ENCODE measurements around the gene SLC10A1.
"Not testable (repeated sequence)": the region's sequence is repeated elsewhere in the genome, so short reads cannot be mapped to it uniquely, and the experiment has no call there.

Gene SLC10A1

DNA sequence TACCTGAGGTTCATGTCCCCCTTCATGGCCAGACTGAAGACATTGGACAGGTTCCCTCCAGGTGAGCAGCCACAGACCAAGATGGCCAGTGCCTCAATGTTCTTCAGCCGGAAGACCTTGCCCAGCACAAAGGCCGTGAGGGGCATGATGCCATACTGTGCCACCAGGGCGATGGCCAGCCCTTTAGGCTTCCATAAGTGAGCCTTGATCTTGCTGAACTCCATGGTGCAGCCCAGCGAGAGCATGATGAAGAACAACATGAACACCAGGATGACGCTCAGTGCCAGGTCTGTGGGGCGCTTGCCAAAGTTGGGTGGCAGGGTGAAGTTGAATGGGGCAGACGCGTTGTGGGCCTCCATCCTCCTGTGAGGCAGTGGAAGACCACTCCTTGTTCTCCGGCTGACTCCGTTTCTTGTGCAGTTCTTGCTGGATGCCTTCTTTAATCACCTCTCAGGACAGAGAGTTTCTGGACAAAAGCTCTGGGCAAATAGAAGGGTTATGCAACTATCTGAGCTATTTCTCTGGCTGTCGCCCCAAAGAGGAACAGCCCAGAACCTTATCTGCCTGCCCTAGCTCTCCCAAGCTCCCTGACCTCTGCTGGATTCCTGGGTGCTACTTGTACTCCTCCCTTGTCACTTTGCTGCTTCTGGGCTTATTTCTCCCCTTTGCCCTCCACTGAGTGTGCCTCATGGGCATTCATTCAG, at the start of gene SLC10A1:
SLC10A1 (minus strand) TSS at position 445 of the 704 bp plus-strand sequence; CDS start at position 359, 86 bp downstream.
- no peak for DNase-seq (ENCODE audit: low read depth)

DNA sequence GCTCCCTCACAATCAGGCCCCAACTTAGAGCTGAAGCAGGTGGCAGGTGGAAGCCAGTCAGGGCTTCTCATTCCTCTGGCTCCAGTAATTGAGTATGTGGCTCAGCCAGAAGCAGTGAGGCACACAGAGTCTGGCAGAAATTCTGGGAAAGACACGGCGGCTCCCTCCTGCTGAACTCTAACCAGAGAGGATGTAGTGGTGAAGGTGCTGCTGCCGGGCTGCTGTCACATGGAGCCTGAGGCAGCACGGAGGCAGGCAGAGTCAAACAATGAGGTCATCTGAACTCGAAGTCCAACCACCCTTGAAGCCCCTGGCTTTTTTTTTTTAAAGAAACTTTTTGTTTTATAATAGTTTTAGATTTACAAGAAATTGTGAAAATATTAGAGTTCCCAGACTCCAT, 48.7 kb upstream of the SLC10A1 start:
- no peak for DNase-seq (ENCODE audit: low read depth)

DNA sequence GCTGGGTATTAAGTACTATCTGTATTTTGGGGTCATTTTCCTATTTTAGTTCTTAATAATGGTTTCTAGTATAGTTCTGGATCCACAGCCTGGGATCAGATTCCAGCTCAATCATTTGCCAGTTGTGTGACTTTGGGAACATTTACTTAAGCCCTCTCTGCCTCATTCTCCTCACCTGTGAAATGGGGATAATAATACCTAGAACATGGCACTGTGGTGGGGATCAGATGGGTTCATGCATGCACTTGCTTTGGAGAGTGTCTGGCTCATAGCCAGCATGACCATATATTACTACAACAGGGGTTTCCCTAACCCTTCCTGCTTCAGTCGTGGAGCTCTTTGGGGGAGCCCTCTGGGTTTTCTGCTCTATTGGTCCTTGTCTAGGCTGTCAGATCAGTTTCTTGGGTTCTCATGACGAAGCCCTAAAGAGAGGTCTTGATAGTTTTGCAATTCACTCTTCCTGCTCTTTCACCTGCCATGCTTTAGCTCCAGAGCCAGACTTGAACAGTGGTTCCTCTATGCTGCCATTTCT, 48.1 kb upstream of the SLC10A1 start:
- no peak for DNase-seq (ENCODE audit: low read depth)

DNA sequence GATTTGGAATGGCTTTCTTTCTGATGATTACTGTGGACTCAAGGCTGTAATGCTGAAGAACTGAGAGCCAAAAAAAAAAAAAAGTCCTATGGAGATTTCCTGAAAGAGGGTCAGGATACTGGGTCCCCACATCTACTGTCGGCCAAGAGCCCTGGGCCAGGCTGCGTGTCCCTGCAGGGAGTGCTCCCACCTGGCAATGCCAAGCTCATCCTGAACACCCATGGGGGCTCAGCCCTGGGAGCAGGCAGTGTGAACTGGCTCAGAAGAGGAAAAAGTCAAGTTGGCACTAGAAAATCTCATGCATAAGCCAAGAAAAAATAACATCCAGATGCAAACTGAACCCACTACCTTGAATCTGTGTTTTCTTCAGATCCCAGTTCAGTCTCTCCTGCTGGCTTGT, 47.1 kb upstream of the SLC10A1 start:
- no peak for DNase-seq (ENCODE audit: low read depth)

DNA sequence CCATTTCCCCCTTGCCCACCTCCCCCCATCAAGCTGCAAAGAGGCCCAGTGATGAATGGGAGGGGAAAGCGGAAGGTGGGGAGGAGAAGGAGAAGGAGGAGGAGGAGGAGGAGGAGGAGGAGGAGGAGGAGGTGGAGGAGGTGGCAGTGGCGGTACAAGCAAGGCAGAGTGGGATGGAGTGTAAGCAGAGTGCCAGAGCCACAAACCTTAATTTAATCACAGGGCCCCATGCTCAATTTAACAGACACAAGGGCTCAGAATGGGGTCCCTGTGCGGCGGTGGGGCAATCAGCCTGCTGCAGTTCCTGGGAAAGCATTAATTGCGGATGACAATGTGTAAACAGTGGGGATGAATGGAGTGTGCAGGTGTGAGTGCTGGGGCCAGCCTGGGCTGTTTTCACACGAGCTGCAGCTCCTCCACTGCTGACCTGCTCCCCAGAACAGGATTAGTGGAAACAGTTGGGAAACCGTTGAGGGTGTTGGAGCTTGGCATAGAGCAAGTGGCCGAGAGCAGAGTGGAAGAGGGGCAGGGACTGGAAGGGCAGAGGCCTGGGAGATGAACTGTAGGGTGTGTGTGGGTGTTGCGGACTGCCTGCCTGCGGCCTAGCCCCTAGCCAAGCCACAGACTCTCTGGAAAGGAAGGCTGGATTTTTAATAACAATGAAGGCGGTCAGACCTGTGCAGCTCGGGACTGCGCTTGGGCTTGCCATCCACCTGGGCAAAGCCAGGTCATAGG, 45.8 kb upstream of the SLC10A1 start:
- DNase-seq (ENCODE audit: low read depth) = no peak

DNA sequence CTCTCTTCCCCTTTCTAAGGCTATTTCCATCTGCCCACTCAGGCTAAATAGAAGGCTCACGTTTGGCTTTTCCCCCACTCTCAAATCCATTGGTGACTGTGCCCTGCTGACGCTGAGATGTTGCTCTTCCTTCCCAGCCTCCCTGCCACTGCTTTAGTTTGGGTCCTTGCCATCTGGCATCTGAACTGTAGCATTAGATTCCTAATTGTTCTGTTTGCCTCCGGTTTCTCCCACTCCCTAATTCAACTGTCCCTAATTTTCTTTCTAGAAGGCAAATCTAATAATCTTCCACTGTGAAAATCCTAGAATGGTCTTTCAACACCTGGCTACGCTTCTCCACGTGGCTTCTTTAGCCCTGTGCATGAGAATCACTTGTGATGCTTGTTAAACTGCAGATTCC, 44.6 kb upstream of the SLC10A1 start:
- DNase-seq (ENCODE audit: low read depth) = no peak

DNA sequence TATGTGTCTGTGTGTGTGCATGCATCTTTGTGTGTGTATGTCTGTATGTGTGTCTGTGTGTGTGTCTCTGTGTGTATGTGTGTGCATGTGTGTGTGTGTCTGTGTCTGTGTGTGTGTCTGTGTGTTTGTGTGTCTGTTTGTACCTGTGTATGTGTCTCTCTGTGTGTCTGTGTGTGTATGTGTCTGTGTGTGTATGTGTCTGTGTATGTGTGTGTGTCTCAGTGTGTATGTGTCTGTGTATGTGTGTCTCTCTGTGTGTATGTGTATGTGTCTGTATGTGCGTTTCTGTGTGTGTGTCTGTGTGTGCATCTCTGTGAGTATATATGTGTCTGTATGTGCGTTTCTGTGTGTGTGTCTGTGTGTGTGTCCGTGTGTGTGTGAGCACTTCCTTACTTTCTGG, 42.6 kb upstream of the SLC10A1 start:
- DNase-seq (ENCODE audit: low read depth) = no peak

DNA sequence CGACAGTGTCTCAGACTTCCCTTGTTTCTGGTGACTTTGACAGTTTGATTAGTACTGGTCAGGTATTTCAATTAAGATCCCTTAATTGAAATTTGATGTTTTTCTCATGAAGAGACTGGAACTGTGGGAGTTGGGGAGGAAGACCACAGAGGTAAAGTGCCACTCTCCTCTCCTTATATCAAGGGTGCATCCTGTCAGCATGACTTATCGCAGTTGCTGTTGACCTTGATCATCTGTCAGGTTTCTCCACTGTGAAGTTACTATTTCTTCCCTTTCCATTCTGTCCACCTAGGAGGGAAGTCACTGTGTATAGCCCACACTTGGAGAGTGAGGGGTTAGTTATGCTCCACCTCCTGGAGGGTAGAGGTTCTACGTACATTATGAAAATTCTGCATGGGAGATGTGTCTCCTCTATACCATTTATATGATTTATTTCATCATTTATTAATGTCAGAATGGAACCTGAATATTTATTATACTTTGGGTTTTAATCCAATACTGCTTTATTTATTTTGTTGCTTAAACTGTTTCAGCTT, 41.9 kb upstream of the SLC10A1 start:
- no peak for DNase-seq (ENCODE audit: low read depth)

DNA sequence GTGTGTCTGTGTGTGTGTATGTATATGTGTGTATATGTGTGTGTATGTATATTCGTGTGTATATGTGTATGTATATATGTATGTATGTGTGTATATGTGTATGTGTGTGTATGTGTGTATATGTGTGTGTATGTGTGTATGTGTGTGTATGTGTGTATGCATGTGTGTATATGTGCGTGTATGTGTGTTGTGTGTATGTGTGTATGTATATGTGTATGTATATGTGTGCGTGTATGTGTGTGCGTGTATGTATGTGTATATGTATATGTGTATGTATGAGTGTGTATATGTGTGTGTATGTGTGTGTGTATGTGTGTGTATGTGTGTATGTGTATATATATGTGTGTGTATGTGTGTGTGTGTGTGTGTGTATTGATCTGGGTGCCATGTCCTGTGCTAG, 31.8 kb upstream of the SLC10A1 start:
- no peak for DNase-seq (ENCODE audit: low read depth)

DNA sequence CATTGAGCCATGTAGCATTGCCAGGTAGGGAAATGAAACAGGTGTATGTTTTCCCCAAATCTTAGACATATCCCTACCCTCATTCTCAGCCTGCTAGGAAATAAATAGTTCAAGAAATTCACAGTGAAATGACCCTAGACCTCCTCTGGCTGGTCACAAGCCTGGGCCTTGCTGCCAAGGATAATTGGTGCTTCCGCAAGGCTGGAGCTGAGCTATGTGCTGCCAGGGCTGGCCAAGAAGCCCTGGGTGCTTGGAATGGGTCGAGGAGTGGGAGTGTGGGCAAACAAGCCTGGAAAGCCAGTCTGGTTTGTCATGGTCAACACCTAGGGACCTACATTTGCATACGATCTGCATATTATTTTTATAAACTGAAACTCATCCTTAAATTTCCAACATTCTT, 31.3 kb upstream of the SLC10A1 start:
- no peak for DNase-seq (ENCODE audit: low read depth)

DNA sequence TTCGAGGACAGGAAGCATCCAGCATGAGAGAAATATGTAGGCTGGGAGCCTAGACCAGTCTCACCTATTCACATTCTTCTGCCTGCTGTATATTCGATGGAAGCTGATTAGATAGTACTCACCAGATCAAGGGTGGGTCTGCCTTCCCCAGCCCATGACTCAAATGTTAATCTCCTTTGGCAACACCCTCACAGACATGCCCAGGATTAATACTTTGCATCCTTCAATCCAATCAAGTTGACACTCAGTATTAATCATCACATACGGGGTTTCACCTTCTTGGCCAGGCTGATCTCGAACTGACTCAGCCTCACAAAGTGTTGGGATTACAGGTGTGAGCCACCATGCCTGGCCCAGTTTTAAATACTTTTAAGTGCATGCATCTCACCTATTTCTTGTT, 30.5 kb upstream of the SLC10A1 start:
- DNase-seq (ENCODE audit: low read depth) = no peak

DNA sequence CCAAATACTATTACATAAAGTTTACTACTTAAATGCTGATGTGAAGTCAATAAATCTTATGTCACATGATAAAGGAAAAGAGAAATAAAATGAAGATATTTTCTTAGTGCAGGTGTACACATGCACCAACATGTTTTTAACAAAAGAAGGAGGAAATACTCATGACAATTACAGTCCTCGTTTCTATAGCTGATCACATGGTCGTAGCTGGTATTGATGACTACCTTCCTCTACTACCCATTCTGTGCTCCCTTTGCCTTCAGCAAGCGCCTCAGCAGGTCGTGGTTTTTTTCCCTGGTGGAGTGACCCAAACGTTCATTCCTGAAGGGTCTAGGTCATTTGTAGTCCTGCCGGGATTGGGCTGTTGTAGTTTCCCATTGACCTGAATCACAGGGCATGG, 25.4 kb upstream of the SLC10A1 start:
- no peak for DNase-seq (ENCODE audit: low read depth)

DNA sequence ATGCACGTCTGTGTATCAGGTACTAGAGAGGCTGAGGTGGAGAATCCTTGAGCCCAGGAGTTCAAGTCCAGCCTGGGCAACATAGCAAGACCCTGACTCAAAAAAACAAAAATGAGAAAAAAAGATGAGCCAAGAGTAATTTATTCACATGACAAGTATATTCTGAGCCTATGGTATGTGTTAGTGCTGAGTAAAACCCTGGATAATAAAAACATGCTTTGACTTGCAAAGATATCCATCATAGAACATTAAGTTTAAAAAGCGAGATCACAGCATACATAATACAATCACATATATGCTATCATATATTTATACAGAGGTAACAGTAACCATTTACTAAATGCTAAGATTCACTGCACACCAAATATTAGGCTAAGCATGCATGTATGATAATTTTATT, 23.9 kb upstream of the SLC10A1 start:
- no peak for DNase-seq (ENCODE audit: low read depth)

DNA sequence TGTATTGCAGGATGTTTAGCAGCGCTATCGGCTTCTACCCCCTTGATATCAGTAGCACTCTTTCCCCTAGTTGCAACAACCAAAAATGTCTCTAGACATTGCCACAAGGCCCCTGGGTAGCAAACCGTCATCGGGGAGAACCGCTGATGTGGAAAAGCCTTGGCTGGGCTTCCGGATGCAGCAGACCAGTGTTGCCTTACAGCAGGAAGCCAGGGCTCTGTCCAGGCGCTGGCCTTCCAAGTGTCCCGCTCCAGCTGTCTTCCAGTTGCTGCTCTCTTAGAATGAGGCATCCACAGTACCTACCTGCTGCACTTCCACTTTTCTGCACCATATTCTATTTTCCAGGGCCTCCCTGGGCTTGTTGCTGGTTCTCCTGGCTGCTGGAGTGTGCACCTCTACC, 22.6 kb upstream of the SLC10A1 start:
- DNase-seq (ENCODE audit: low read depth) = no peak

DNA sequence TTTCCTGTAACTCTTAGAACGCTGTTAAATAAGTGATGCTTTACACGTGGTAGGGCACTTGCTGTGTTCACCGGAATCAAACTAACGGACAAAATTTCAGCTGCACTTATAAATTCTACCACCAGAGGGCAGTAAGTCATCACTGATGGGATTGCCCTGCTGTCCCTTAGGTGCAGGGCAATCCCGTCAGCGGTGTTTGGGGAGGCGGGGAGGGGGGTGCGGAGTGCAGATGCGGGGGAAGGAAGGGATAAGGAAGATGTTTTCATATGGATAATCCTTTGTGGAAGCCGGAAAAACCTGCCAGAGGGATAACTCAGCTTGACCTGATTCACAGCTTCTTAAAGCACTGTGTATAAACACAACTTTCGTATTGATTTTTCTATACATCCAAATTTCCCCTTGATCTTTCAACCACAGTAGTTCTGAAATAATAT, 21.7 kb upstream of the SLC10A1 start:
- peak; percentile 72 for DNase-seq (ENCODE audit: low read depth)

DNA sequence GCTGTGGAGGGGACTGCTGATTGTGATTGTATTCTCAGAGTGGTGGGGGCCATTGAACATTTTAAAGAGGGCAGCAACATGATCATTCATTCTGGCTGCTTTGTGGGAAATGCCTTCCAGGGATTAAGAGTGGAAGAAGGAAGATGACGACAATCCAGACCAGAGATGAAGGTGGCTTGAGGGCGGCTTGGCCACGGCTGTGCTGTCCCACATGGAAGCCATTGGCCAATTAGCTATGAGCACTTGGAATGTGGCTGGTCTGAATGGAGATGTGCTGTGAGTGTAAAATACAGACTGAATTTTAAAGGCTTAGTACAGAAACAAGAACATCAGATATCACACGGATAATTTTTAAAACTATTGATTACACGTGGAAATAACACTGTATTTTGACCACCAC, 19.2 kb upstream of the SLC10A1 start:
- no peak for DNase-seq (ENCODE audit: low read depth)

DNA sequence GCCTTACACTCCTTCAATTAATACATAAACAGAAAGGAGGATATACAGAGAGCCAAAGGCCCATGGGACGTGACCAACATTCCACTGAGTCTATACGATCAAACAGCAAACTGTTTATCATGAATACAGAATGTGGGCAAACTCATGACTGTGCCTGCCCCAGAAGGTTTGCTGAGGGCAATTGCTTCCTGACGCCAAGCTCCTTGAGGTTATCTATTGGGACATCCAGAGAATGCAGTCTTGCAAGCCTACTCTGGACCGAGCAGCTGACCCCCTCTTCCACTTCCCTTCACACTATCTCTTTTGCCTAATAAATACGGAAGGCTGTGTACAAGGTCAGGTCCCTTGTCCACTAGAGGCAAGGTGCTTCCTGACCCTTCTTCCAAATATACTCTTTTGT, 18.5 kb upstream of the SLC10A1 start:
- no peak for DNase-seq (ENCODE audit: low read depth)

DNA sequence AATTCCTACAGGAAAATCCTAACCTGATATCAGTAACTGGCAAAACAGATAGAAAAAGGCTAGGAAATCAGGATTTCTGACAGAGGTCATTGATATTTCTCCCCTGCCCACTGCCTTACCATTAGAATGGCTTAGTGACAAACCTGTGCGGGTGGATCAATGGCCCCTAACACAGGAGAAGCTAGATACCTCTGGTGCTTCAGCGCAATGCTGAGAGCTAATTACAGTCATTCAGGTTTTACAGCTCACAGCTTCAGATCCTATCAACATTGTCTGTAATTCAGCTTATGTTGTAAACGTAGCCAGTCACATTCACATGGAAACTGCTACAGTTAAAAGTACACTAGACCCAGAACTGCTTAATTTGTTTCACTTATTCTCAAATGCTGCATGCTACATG, 17.4 kb upstream of the SLC10A1 start:
- DNase-seq (ENCODE audit: low read depth) = no peak

DNA sequence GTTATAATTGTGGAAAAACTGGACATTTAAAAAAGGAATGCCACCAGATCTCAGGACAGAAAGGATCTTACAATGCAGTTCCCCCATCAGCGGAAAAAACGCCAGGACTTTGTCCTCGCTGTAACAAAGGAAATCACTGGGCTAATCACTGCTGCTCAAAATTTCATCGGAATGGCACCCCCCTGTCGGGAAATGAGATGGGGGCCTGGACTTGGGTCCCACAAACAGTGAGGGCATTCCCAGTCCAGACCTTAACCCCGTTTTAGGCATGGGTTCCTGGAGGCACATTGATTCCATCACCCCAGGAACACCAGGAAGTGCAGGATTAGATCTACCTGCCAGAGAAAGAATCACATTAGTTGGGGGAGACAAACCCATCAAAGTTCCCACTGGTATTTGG, 16.3 kb upstream of the SLC10A1 start:
- not testable (repeated sequence) for DNase-seq (ENCODE audit: low read depth)

DNA sequence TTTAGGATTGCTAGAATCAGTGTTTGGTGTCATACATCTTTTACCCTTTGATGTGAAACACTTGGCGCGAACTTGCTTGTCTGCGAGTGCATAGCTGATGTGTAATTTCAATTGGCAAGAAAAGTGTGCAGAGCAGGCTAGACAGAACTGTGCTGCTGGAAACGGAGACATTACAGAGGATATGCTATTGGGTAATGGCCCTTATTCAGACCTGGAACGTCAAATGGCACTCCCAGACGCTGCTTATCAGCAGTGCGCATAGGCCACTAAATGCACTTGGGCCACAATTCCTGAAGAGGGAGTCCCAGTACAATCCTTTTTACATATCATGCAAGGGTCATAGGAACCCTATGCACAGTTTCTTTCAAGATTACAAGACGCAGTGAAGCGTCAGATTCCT, 15.7 kb upstream of the SLC10A1 start:
- no peak for DNase-seq (ENCODE audit: low read depth)

DNA sequence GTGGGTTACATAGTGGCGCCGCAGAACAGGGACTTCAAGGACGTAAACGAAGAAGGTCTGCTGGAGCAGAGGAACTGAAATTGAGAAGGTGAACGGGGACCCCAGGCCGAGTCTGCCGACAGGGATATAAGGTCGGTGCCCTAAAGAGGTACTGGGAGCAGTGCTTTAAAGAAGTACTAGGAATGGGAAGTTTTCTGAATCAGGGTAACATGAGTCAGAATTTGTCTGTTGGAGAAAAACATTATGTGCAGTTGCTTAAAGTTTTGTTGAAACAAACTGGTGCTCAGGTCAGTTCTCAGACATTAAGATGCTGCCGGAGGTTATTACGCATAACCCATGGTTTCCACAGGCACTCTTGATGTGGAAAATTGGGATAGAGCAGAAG, 14.8 kb upstream of the SLC10A1 start:
- no peak for DNase-seq (ENCODE audit: low read depth)

DNA sequence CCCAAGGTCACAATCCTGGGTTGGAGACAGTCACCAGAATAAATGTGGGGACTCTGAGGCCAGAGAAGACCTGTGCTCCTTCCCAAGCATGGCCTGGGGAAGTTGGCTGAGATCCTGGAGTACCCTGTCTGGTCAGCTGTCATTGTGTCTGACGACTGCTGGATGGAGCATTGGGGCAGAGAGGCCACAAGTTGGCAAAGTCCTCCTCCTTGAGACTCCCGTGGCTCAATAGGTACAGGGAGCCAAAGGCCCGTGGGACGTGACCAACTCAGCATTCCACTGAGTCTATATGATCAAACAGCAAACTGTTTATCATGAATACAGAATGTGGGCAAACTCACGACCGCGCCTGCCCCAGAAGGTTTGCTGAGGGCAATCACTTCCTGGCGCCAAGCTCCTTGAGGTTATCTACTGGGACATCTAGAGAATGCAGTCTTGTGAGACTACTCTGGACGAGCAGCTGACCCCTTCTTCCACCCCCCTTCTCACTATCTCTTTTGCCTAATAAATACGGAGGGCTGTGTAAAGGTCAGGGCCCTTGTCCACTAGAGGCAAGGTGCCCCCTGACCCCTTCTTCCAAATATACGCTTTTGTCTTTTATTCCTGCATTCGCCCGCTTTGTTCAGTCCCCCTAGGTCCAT, 14.3 kb upstream of the SLC10A1 start:
- no peak for DNase-seq (ENCODE audit: low read depth)

All from ELR (cell line).